Measurements from ENCODE around the gene ITGB8.

The ITGB8 gene

DNA sequence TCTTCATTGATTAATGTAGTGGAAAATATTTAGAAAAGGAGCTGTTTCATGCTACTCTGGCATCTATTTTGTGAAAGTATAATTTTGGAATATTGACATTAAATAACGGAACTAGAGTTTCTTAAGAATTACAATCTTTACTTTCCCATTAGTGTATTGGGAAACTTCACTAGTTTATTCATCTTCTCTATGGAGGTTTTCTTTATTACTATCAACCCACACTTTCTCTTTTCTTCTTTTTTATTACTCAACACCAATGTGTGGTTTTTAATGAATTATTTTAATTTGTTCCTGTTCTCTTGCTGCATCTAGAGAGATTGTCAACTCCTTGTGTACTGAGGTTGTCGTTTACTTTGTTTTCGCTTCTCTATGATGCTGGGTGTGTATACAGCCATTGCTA lies 20.4 kb upstream of the ITGB8 start:
- DNase-seq = no peak

DNA sequence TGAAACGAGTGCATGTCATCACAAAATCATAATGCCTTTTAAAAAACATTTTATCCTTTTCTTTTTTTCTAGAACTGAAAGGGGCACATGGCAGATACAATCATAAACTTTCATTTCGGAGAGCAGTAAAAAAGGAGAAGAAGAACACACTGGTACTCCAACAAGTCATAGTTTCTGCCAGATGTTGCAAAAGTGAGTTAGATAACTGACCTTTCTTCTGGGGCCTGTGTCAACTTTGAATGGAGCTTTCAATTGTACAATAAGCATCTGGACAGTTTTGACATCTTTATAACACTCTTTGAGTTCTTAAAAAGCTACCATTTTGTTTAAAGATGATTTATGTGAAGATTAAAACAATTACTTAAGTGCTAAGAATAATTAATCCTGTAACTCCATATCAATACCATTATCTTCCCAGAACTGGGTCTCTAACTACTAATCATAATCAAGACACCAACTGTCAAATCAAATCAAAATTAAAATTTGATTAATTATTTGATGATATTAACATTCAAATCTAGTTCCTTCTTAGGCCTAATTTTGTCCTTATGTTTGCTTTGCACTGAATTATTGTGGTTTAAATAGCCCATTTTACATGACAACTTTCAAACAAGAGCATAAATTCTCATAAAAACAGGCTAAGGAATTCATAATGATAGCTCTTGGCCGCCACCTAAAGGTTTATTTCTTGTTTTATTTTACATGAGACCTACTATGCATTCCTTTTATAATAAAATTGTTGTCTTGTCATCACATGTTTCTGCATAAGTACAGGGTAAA lies 19.5 kb upstream of the ITGB8 start:
- peak; percentile 30 for DNase-seq

- no peak for DNase-seq
Measured at GRCh38 chr7:20311743-20312042, 19.0 kb upstream of the ITGB8 start.

GRCh38 chr7:20312562-20312961 lies 18.1 kb upstream of the ITGB8 start:
- DNase-seq = no peak

DNA sequence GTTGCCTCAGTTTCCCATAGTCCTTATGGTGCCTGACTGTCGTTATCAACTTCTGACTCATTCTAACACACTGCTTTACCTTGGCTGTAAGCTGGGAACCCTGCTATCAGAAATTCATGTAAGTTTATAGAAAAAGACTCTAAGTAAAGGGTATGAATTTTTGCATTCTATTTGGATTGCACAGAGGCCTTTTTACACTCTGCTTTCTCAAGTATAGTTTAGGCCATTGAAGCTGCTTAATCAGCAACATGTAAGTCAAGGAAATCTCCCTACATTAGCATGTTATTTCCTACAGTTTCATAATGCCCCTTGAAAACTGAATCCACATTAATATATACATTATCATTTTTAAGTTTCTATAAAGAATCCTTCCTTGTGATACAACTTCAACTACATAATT lies 17.1 kb upstream of the ITGB8 start:
- no peak for DNase-seq

- no peak for DNase-seq
Measured at GRCh38 chr7:20314198-20314597, 16.5 kb upstream of the ITGB8 start.

GRCh38 chr7:20316706-20317105 lies 14.0 kb upstream of the ITGB8 start:
- no peak for DNase-seq

GRCh38 chr7:20317413-20317812 lies 13.3 kb upstream of the ITGB8 start:
- DNase-seq = no peak

DNA sequence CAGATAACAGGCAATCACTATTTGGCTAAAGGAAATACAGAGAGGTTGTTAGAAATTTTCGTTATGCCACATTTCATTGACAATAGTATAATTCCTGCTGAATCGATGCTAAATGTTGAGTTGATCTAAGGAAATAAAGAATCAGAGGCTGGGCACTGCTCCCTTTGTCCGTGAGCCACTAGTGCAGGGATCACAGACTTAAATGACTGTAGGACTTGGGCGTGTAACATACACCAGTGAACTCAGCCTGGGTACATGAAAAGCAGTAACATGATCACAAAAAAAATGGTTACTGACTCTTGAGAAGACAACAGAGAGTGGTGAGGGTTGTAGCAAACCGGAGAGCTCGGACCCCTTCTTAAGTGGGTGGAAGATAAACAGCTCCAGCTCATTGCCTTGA lies 11.8 kb upstream of the ITGB8 start:
- DNase-seq = no peak

- DNase-seq = no peak
Measured at GRCh38 chr7:20320322-20320721, 10.4 kb upstream of the ITGB8 start.

GRCh38 chr7:20320786-20321185 lies 9.9 kb upstream of the ITGB8 start:
- no peak for DNase-seq

GRCh38 chr7:20323595-20323994 lies 7.1 kb upstream of the ITGB8 start:
- no peak for DNase-seq

DNA sequence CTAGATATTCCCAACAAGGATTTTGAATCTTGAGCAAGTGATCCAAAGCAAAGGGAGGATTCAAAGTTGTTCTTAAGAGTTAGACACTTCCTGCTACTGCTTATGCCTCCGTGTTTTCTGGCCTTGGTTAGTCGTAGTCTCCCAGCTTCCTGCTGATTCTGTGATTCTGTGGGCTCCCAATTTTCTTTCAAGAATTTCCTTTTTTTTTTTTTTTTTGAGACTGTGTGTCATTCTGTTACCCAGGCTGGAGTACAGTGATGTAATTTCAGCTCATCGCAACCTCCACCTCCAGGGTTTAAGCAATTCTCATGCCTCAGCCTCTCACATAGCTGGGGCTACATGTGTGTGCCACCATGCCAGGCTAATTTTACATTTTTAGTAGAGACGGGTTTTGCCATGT lies 4.4 kb upstream of the ITGB8 start:
- no peak for DNase-seq

GRCh38 chr7:20327055-20327454 lies 3.6 kb upstream of the ITGB8 start:
- DNase-seq = no peak

DNA sequence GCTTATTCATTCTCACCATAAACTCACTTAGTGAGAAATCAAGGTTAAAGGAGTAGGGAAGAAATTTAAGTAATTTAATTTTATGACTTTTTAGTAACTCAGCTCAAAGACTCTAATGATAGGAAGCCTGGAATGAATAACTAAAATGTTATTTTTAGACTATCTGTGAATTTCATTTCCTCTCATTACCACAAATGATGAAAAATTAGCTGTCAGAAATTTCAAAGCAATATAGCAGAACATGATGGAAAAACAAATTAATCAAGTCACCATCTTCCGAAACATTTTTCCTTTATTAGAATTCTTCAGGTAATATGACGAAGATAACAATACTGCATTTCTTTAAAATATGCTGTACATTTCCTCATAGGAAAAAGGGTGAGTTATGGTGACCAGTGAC lies 2.7 kb upstream of the ITGB8 start:
- no peak for DNase-seq

DNA sequence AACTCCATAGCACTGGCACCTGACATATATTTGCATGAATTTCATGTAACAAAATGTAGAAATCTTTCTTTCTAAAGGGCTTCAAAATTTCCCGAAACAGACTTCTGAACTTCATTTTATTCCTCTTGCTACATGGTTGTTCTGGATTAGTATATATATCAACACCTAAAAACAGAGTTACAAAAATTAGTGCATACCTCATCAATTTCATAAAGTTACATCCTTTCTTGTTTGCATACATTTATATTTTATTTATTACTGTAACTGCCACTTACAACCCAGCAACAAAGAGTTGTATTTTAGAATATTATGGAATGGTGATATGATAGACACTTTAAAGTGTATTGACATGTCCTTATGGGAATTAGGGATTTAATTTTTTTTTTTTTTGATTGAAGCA lies 2.0 kb upstream of the ITGB8 start:
- no peak for DNase-seq

GRCh38 chr7:20329389-20330238 lies 1.1 kb upstream of the ITGB8 start:
- peak; percentile 39 for DNase-seq

DNA sequence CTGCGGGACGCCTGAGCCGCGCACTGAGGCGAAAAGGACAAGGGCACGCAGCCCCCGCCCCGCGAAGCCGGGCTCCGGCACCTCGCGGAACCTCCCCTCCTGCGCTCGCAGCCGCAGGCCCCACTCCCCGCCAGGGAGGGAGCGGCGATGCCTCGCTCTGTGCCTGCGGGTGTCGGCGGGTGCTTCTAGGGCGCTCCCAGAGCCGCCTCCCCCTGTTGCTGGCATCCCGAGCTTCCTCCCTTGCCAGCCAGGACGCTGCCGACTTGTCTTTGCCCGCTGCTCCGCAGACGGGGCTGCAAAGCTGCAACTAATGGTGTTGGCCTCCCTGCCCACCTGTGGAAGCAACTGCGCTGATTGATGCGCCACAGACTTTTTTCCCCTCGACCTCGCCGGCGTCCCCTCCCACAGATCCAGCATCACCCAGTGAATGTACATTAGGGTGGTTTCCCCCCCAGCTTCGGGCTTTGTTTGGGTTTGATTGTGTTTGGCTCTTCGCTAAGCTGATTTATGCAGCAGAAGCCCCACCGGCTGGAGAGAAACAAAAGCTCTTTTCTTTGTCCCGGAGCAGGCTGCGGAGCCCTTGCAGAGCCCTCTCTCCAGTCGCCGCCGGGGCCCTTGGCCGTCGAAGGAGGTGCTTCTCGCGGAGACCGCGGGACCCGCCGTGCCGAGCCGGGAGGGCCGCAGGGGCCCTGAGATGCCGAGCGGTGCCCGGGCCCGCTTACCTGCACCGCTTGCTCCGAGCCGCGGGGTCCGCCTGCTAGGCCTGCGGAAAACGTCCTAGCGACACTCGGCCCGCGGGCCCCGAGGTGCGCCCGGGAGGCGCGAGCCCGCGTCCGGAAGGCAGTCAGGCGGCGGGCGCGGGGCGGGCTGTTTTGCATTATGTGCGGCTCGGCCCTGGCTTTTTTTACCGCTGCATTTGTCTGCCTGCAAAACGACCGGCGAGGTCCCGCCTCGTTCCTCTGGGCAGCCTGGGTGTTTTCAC lies 519 bp downstream of the ITGB8 start:
- no peak for DNase-seq

GRCh38 chr7:20331910-20332813 lies 1.5 kb downstream of the ITGB8 start:
- no peak for DNase-seq

DNA sequence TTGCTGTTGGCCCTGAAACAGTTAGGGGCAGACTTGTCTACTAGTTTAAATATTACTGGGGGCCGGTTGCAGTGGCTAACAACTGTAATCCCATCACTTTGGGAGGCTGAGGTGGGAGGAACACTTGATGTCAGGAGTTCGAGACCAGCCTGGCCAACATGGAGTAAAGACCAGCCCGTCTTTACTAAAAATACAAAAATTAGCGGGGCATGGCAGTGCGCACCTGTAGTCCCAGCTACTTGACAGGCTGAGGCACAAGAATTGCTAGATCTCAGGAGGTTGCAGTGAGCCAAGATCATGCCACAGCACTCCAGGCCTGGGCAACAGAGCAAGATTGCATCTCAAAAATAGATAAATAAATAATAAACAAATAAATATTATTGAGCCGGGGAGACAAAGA lies 7.6 kb downstream of the ITGB8 start:
- DNase-seq = no peak

- DNase-seq = no peak
Measured at GRCh38 chr7:20340839-20341238, 10.1 kb downstream of the ITGB8 start.

DNA sequence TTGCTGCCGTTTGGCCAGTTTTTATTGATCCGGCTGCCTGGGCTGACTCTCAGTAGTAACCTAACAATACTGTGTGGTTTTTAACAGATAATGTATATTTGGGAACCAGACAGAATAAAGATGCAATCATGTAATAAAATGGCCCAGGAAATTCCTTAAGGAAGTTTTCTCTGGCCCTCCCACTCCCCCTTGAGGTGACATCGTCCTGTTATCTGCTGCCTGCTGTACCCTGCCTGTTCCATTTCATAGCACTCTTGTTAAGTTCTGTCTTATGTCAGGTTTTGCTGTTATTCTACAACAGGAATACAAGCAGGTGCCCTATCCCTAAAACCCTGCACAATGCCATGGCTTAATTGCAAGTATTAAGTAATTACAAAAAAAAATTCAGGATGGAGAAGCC lies 12.5 kb downstream of the ITGB8 start:
- no peak for DNase-seq
